C4-2B (cell line): Measurements from ENCODE around the gene RHBDD3.
A peak's percentile ranks its signal among the peaks of the same experiment; 100 is the strongest.

Experiments used
- H3K27ac ChIP-seq: fragments of 450-650 bp; 2 replicates; pipeline ENCODE4 v1.5.1; 2017
- ZFX ChIP-seq: fragments of 450-650 bp; IDR thresholded peaks from 2 replicates; pipeline ENCODE4 v1.6.1; 2017
- TF ChIP-seq, protein P1 (sequence below): fragments of 450-650 bp; conservative IDR thresholded peaks from 2 replicates; pipeline ENCODE4 v1.5.1; 2017; ENCODE audit warnings: mild to moderate bottlenecking

RHBDD3 gene

DNA sequence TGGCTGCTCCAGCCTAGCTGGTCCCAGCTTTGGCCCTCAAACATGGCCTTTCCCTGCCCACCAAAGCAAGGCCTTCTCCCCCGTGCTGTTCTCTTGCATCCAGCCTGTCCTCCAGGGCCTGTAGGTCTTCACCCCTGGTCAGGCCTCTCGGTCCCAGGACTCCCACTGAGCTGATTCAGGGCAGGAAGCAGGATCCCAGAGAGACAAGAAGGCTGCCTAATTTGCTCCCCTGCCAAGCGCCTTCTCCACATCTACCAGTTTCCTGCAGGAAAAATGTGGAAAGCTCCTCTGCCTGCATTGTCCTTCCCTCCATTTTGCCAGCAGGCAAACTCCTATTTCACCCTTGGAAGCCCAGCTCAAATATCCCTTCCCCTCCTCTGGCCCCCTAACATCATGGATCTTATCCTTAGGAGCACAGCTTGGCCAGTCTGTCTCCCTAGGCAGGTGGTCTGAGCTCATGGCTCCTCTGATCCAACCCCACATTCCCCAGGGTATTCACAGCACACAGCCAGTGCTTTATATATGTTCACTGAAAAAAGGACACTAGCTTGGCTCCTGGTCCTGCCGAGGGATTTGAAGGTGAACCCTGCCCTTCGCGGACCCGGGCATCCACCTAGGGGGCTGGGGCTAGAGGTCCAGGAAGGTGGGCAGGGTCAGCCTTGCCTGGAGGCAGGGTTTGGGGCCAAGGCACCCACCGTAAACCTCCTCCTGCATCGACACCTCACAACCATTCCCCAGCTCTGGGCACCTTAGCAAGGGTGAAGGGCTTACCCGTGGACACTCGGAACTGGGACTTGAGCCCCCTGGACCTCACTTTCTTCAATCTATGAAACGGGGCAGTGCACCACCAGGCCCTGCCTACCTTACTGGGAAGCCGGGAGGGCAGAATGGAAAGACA is 968 bp downstream of the RHBDD3 start:
- peak overlapping the region; percentile 100 for H3K27ac ChIP-seq

DNA sequence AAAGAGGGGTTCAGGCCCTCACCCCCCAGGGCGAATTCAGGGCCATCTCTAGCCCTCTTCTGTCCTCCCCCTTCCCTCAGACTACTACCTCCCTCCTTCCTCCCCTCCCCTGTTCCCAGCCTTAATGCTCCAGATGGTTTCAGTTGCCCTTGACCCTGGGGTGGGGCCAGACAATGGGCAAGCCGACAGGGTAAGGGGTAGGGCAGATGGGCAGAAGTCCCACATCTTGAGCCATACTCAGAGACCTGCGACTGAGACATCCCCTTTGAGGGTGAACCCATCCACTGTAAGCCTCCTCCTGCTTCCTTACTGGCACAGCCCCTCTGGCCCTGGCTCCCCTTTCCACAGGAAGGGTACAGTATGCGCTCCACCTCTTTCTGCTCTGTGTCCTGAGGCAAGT is 1.9 kb downstream of the RHBDD3 start:
- H3K27ac ChIP-seq, result peak overlapping the region; percentile 100; the same call in 1 of the 2 replicates
- no peak for TF ChIP-seq ZFX
- TF ChIP-seq, protein P1, sequence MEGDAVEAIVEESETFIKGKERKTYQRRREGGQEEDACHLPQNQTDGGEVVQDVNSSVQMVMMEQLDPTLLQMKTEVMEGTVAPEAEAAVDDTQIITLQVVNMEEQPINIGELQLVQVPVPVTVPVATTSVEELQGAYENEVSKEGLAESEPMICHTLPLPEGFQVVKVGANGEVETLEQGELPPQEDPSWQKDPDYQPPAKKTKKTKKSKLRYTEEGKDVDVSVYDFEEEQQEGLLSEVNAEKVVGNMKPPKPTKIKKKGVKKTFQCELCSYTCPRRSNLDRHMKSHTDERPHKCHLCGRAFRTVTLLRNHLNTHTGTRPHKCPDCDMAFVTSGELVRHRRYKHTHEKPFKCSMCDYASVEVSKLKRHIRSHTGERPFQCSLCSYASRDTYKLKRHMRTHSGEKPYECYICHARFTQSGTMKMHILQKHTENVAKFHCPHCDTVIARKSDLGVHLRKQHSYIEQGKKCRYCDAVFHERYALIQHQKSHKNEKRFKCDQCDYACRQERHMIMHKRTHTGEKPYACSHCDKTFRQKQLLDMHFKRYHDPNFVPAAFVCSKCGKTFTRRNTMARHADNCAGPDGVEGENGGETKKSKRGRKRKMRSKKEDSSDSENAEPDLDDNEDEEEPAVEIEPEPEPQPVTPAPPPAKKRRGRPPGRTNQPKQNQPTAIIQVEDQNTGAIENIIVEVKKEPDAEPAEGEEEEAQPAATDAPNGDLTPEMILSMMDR, result no peak

More for the DNA sequence above, 968 bp downstream of the RHBDD3 start:
- no peak for TF ChIP-seq ZFX
- TF ChIP-seq, protein P1, result no peak

GRCh38 chr22:29265305-29265704 is 2.5 kb downstream of the RHBDD3 start:
- H3K27ac ChIP-seq, result no peak overlapping the region; the same call in 1 of the 2 replicates
- TF ChIP-seq ZFX, result no peak
- TF ChIP-seq, protein P1, result no peak

DNA sequence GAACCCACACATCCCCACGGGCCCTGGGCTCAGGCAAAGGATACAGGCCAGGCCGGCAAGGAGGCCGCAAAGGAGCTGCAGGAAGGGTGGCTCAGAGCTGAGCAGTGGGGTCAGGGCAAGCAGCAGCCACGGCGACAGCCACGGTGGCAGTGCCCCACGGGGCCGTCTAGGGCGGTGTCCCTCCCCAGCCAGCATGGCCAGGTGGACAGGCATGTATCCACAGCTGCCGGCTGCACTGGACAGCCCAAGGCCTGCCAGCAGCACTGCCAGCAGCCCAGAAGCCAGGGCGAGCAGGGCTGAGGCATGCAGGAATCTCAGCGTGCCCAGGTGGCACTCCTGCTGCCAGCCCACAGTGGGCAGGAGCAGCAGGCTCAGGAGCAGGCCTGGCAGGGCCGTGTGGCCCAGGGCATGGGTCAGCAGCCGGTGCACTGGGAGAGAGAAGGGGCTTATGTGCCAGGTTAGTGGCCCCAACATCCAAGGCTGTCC is 3.9 kb downstream of the RHBDD3 start:
- TF ChIP-seq, protein P1, result no peak
- no peak for TF ChIP-seq ZFX
- H3K27ac ChIP-seq, result no peak overlapping the region

DNA sequence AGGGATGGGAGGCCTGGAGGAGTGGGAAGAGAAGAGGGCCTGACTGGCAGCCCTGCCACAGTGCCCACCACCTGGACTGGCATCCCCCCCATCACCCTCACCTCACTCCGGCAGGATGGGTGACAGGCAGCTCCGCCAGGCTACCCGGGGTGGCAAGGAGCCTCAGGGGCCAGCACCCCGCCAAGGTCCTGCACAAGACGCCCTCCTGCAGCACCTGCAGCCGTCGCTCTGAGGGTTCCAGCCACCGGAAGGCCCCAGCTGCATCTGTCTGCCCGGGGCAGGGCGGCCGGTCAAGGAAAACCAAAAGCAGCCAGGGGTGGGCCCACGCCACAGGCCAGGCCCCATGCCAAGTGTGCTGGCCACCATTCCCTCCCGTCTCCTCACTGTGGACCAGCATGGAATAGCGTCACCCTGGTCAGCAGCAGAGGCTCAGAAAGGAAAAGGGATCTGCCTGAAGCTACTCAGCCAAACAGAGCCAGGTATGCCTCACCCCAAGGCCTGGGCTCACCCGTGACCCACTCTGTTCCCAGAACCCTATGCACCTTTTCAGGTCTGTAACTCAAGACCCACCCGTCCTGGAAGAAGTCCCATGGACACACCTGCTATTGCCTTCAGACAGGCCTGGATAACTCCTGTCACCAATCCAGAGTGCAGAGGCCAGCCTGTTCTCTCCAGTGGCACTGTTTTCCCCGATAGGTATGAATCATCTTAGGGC is 7.0 kb downstream of the RHBDD3 start:
- no peak overlapping the region for H3K27ac ChIP-seq
- TF ChIP-seq, protein P1, result no peak
- no peak for TF ChIP-seq ZFX

GRCh38 chr22:29260031-29260560 is 7.7 kb downstream of the RHBDD3 start:
- no peak overlapping the region for H3K27ac ChIP-seq
- TF ChIP-seq, protein P1, result no peak
- no peak for TF ChIP-seq ZFX
